Mammary epithelial cell (primary cell): ENCODE results near the gene NPPA.

Experiments
- EZH2 ChIP-seq: IDR thresholded peaks from 2 replicates; pipeline ENCODE4 v1.6.1; 2012; ENCODE audit warnings: low read length, inconsistent platforms, borderline replicate concordance
- TF ChIP-seq, protein P1 (sequence below), 2 donors: IDR thresholded peaks in 1 of 2; conservative IDR thresholded peaks in 1 of 2; 2 replicates each; pipeline ENCODE4 v1.5.1; 2011 to 2012; ENCODE audit warnings: inconsistent platforms in 2 of 2, low read length in 2 of 2, mild to moderate bottlenecking in 2 of 2, control low read depth in 1 of 2, low read depth in 1 of 2; ENCODE audit not compliant: insufficient read depth in 1 of 2; ENCODE audit errors: extremely low read depth in 1 of 2

DNA sequence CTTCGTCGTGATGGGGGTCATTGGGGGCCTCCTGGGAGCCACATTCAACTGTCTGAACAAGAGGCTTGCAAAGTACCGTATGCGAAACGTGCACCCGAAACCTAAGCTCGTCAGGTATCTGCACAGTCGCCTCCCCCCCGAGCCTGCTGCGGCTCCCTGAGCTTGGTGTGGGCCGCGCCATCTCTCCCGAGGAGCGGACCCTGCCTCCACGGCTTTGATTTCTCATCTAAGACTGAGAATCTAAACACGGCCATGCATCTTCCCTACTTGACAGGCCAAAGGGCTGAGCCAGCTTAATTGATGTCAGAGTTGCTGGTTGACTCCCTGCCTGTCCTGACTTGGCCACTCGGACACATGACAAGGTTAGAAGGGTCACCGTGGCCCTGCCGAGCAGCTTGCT, 19.1 kb downstream of the NPPA start:
- TF ChIP-seq, protein P1, sequence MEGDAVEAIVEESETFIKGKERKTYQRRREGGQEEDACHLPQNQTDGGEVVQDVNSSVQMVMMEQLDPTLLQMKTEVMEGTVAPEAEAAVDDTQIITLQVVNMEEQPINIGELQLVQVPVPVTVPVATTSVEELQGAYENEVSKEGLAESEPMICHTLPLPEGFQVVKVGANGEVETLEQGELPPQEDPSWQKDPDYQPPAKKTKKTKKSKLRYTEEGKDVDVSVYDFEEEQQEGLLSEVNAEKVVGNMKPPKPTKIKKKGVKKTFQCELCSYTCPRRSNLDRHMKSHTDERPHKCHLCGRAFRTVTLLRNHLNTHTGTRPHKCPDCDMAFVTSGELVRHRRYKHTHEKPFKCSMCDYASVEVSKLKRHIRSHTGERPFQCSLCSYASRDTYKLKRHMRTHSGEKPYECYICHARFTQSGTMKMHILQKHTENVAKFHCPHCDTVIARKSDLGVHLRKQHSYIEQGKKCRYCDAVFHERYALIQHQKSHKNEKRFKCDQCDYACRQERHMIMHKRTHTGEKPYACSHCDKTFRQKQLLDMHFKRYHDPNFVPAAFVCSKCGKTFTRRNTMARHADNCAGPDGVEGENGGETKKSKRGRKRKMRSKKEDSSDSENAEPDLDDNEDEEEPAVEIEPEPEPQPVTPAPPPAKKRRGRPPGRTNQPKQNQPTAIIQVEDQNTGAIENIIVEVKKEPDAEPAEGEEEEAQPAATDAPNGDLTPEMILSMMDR (conservative IDR thresholded peaks at IDR 0.05 in 1 of 2, IDR thresholded peaks at IDR 0.05 in 1 of 2; ENCODE audit: extremely low read depth in 1 of 2, insufficient read depth in 1 of 2, low read depth in 1 of 2, low read length in 2 of 2), result no peak
- no peak for TF ChIP-seq EZH2
